DND-41 (cell line): ENCODE data around the gene LAYN.

Experiments
- EZH2 ChIP-seq: IDR thresholded peaks from 3 replicates; pipeline ENCODE4 v1.6.1; 2012; ENCODE audit warnings: borderline replicate concordance, low read depth, mild to moderate bottlenecking, moderate library complexity, low read length, inconsistent platforms; ENCODE audit not compliant: severe bottlenecking
- TF ChIP-seq, protein P1 (sequence below): IDR thresholded peaks from 2 replicates; pipeline ENCODE4 v1.5.1; 2012; ENCODE audit warnings: borderline replicate concordance, low read length, moderate library complexity, mild to moderate bottlenecking; ENCODE audit not compliant: poor library complexity, severe bottlenecking; ENCODE audit errors: extremely low read depth

DNA sequence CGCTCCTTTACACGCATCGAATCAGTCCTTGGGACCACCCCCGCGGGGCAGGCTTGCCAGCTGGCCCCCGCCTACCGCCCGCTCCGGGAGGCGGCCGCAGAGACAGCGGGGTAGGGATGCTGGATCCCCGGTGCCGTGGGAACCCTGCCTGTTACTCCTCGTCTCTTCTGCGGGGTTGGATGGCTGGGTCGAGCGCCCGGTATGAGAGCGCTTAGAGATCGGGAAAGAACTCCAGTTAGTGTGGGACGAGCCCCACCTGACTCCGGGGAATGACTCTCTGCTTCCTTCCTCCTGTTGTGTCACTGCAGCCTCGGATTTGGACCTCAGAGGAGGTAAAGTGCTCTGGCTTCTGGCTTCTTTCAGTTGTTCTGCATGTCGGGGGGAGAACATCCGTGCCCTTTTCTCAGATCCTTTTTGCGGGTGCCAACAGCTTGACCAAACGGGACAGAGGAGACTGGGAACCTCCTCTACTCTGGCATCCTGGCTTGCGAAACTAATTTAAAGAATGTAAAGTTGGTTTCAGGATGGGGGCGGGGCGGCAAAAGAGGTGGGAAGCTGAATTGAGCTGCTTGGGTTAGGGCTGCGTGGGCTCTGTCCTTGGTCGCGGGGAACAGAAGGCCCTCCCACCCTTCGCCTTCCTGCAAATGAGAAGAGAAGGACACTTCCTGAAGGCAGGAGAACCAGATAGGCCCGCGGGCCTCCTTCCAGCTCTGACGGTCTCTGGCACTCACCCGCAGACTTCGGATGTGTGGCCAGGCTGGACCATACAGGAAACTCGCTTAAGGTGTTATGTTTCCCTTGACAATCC, 938 bp downstream of the LAYN start:
- TF ChIP-seq, protein P1, sequence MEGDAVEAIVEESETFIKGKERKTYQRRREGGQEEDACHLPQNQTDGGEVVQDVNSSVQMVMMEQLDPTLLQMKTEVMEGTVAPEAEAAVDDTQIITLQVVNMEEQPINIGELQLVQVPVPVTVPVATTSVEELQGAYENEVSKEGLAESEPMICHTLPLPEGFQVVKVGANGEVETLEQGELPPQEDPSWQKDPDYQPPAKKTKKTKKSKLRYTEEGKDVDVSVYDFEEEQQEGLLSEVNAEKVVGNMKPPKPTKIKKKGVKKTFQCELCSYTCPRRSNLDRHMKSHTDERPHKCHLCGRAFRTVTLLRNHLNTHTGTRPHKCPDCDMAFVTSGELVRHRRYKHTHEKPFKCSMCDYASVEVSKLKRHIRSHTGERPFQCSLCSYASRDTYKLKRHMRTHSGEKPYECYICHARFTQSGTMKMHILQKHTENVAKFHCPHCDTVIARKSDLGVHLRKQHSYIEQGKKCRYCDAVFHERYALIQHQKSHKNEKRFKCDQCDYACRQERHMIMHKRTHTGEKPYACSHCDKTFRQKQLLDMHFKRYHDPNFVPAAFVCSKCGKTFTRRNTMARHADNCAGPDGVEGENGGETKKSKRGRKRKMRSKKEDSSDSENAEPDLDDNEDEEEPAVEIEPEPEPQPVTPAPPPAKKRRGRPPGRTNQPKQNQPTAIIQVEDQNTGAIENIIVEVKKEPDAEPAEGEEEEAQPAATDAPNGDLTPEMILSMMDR, result no peak
- no peak for TF ChIP-seq EZH2
